T-helper 1 cell treated with Interleukin-12 subunit alpha and Interleukin-12 subunit beta and Interleukin-4 antibody, amounts not matched to agents 30 μg/mL and 1 μg/mL, for 36 hours (primary cell): ENCODE data around the gene OXT.
"Not testable (repeated sequence)": the region's sequence is repeated elsewhere in the genome, so short reads cannot be mapped to it uniquely, and the experiment has no call there.

Source experiments
- H3K27ac Mint-ChIP-seq: one replicate; pipeline ENCODE4 v1.8.0; 2021; ENCODE audit warnings: mild to moderate bottlenecking, mixed read lengths
- H3K27me3 Mint-ChIP-seq: one replicate; pipeline ENCODE4 v1.8.0; 2021; ENCODE audit warnings: low read depth, mixed read lengths
- H3K36me3 Mint-ChIP-seq: one replicate; pipeline ENCODE4 v1.8.0; 2021; ENCODE audit warnings: low read depth, mixed read lengths
- H3K4me1 Mint-ChIP-seq: one replicate; pipeline ENCODE4 v1.8.0; 2021; ENCODE audit warnings: low read depth, mixed read lengths
- H3K4me3 Mint-ChIP-seq: one replicate; pipeline ENCODE4 v1.8.0; 2021; ENCODE audit warnings: mild to moderate bottlenecking, moderate library complexity, mixed read lengths
- H3K9me3 Mint-ChIP-seq: one replicate; pipeline ENCODE4 v1.8.0; 2021; ENCODE audit warnings: mixed read lengths

Gene OXT

GRCh38 chr20:3044336-3044965 lies 27.0 kb upstream of the OXT start:
- Mint-ChIP-seq H3K4me1 (peaks cover 36% of the 10 kb centered on the region), H3K9me3 (no peaks in the 10 kb centered on the region), H3K4me3 (peak overlapping the region; percentile 50), H3K27me3 (no peaks in the 10 kb centered on the region), H3K36me3 (peaks cover 17% of the 10 kb centered on the region), H3K27ac (no peak overlapping the region)

GRCh38 chr20:3045042-3045815 lies 26.2 kb upstream of the OXT start:
- peaks cover 33% of the 10 kb centered on the region for H3K4me1 Mint-ChIP-seq
- H3K36me3 Mint-ChIP-seq = peaks cover 20% of the 10 kb centered on the region
- H3K4me3 Mint-ChIP-seq = peak overlapping the region; percentile 83
- peak overlapping the region; percentile 86 for H3K27ac Mint-ChIP-seq
- no peaks in the 10 kb centered on the region for H3K27me3 Mint-ChIP-seq
- H3K9me3 Mint-ChIP-seq = no peaks in the 10 kb centered on the region

- H3K9me3 Mint-ChIP-seq = no peaks in the 10 kb centered on the region
- peak within 1 kb of the TSS; percentile 86 for H3K27ac Mint-ChIP-seq
- H3K27me3 Mint-ChIP-seq = no peaks in the 10 kb centered on the region
- H3K36me3 Mint-ChIP-seq = peaks cover 23% of the 10 kb centered on the region
- peak within 1 kb of the TSS; percentile 84 for H3K4me3 Mint-ChIP-seq
- peaks cover 27% of the 10 kb centered on the region for H3K4me1 Mint-ChIP-seq
Observed at GRCh38 chr20:3045816-3046676, 25.4 kb upstream of the OXT start, which contains the start of gene MRPS26. Gene MRPS26 (plus strand): TSS chr20:3046052. CDS start chr20:3046069, 17 bp downstream.

- Mint-ChIP-seq H3K36me3 (peaks cover 18% of the 10 kb centered on the region), H3K4me1 (peaks cover 23% of the 10 kb centered on the region), H3K27me3 (no peaks in the 10 kb centered on the region), H3K4me3 (peak overlapping the region; percentile 84), H3K9me3 (no peaks in the 10 kb centered on the region), H3K27ac (peak overlapping the region; percentile 55)
Observed at GRCh38 chr20:3046677-3047462, 24.6 kb upstream of the OXT start.

GRCh38 chr20:3047486-3048419 lies 23.7 kb upstream of the OXT start:
- Mint-ChIP-seq H3K27me3 (no peaks in the 10 kb centered on the region), H3K4me1 (peaks cover 22% of the 10 kb centered on the region), H3K27ac (no peak overlapping the region), H3K9me3 (no peaks in the 10 kb centered on the region), H3K4me3 (peak overlapping the region; percentile 42), H3K36me3 (peaks cover 17% of the 10 kb centered on the region)

GRCh38 chr20:3051385-3052019 lies 19.9 kb upstream of the OXT start:
- Mint-ChIP-seq H3K4me3 (no peak overlapping the region), H3K9me3 (no peaks in the 10 kb centered on the region), H3K27ac (no peak overlapping the region), H3K27me3 (no peaks in the 10 kb centered on the region), H3K4me1 (peaks cover 14% of the 10 kb centered on the region), H3K36me3 (peaks cover 17% of the 10 kb centered on the region)

GRCh38 chr20:3059489-3059888 lies 11.9 kb upstream of the OXT start:
- Mint-ChIP-seq H3K4me1 (peaks cover 2% of the 10 kb centered on the region), H3K27ac (no peak overlapping the region), H3K4me3 (no peak overlapping the region), H3K27me3 (no peaks in the 10 kb centered on the region), H3K36me3 (peaks cover 6% of the 10 kb centered on the region), H3K9me3 (no peaks in the 10 kb centered on the region)

- not testable (repeated sequence) for H3K4me3 Mint-ChIP-seq, H3K27me3 Mint-ChIP-seq, H3K27ac Mint-ChIP-seq
Observed at GRCh38 chr20:3064119-3064518, 7.3 kb upstream of the OXT start.

GRCh38 chr20:3067139-3068014 lies 4.0 kb upstream of the OXT start:
- H3K4me3 Mint-ChIP-seq = no peak overlapping the region
- peaks cover 7% of the 10 kb centered on the region for H3K36me3 Mint-ChIP-seq
- H3K27ac Mint-ChIP-seq = no peak overlapping the region
- H3K9me3 Mint-ChIP-seq = no peaks in the 10 kb centered on the region
- H3K27me3 Mint-ChIP-seq = peaks cover 3% of the 10 kb centered on the region
- peaks cover 7% of the 10 kb centered on the region for H3K4me1 Mint-ChIP-seq

More at GRCh38 chr20:3064119-3064518, 7.3 kb upstream of the OXT start:
- not testable (repeated sequence) for H3K4me1 Mint-ChIP-seq, H3K9me3 Mint-ChIP-seq, H3K36me3 Mint-ChIP-seq

- H3K36me3 Mint-ChIP-seq = peaks cover 9% of the 10 kb centered on the region
- H3K4me3 Mint-ChIP-seq = no peak overlapping the region
- H3K9me3 Mint-ChIP-seq = no peaks in the 10 kb centered on the region
- H3K27me3 Mint-ChIP-seq = peaks cover 3% of the 10 kb centered on the region
- peaks cover 13% of the 10 kb centered on the region for H3K4me1 Mint-ChIP-seq
- H3K27ac Mint-ChIP-seq = no peak overlapping the region
Observed at GRCh38 chr20:3068075-3068474, 3.3 kb upstream of the OXT start.

GRCh38 chr20:3068986-3069900 lies 2.2 kb upstream of the OXT start:
- no peak overlapping the region for H3K27ac Mint-ChIP-seq

More at GRCh38 chr20:3068986-3069900, 2.2 kb upstream of the OXT start:
- no peak overlapping the region for H3K4me3 Mint-ChIP-seq
- no peaks in the 10 kb centered on the region for H3K9me3 Mint-ChIP-seq
- peaks cover 3% of the 10 kb centered on the region for H3K27me3 Mint-ChIP-seq
- peaks cover 9% of the 10 kb centered on the region for H3K36me3 Mint-ChIP-seq
- peaks cover 17% of the 10 kb centered on the region for H3K4me1 Mint-ChIP-seq
